DMS53 treated with DMSO at 0.1 percent for 48 hours (cell line): Measurements from ENCODE around the gene CSF3.

Experiments
- DNase-seq: peaks from one replicate; lab custom pipeline; 2025; ENCODE audit not compliant: unreplicated experiment; lab: John Stamatoyannopoulos, UW

The CSF3 gene

DNA sequence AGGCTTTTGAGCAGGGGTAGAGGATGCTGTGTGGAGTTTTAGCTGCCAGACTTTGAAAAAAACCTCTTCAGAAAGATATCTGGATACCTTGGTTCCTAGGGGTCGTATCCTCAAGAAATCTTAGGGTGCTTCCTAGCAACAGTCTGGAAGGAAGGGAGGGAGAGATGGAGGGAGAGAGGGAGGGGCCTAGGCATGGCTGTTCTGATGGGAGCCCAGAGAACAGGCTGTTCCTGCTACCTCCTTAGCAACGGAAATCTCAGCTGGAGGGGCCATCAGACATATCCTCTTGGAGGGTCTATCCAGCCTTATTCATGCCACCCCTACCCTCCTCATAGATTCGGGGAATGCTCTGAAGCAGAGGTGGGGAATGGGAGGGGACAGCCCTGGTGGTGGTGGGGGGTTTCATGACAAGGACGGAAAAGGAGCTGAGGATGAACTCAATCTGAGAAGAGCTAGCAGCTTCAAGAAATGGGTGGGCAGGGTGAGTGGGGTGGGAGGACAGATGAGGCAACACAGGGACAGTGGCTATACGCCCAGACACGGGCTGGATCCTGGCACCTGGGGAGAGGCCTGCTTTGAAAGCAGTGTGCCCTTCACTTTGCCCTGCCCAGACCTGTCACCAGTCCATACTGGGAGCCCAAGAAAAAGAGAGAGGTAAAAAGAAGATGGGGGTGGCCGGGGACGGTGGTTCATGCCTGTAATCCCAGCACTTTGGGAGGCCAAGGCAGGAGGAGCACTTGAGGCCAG, 44.7 kb downstream of the CSF3 start:
- no peak for DNase-seq

DNA sequence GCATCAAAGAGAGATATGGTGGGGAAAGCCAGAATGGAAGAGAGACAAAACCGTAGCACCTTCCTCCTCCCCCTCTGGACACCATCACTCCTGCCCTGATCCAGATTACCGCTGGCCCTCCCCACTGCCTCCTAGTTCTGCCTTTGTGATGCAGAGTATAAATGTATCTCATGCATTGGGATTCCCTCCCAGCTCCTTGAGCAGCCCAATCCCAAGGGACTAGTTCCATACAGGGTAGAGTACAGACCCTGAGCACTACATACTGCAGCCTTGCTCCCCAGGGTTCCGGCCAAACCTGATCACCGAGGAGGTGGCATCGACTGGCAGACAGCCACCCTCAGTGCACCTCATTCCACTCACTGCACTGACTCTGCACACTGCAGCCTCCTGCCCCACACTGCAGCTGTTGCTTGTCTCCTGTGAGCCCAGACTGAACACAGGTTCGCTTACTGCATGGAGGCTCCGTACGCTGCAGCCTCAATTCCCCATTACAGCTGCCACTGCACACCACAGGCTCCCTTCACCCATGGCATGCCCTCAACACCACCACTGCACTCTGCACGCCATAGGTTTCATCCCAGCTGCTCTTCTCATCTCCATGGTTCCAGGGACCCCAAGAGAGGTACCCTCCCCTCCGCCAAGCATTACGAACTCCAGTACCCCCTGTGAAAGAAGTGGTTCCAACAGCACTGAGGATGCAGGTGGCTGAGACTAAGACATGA, 45.8 kb downstream of the CSF3 start:
- DNase-seq = no peak

DNA sequence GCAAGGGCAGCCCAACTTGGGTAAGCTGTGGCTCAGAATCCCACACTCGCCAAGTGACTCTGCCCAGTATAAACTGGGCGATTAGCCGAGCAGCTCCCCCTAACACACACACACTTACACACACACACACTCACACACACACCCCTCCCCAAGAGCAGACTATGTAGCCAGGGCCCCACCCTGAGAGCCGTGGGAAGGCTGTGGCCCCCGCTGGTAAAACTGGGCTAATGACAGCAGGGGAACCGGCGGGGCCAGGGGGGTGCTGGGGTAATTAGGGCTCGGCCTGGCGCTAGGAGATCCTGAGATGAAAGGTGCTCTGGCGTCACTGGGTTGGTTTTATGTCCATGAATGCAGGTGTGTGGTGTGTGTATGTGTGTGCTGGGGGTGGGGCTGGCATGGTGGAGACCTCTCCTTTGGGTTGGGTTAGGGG, 46.4 kb downstream of the CSF3 start:
- DNase-seq = no peak

DNA sequence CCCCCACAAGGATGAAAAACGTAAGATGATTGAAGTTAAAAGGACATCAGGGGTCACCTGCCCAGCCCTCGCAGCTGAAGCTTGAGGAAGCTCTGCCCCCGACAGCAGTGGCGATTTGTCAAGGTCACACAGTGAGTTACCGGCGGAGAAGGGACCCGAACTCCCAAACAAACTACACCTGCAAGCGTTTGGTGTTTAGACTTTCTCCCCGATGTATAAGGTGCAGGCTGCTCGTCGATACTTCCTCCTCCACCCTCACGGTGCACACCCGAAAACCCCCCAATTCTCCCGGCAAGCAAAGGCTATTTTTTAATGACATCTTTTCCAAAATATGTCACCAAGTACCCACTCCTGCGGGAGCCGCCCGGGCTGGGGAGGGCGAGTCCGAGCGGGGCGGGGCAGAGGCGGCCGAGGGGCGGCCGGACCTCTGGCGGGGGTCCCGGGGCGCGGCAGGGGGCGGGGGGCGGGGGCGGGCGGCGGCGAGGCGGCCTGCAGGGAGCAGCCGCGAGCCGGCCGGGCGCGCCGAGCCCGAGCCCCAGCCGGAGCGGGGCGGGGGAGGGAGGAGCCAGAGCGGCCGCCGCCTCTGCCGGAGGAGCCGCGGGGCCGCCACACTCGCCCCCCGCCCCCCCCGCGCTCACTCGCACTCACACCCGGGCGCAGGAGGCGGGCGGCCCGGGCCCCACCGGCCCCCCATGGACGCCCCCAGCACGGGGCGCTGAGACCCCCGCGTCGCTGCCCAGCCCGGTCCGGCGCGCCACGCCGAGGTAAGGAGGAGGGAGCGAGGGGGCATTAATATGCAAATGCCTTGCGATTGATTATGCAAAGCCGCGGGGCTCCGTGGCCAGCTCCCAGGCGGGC, 47.3 kb downstream of the CSF3 start, which contains the start of gene THRA:
TSS of gene THRA (plus strand) at position 637 of the 858 bp plus-strand sequence. CDS start 11,524 bp downstream, outside the sequence.
- DNase-seq = peak; percentile 12

DNA sequence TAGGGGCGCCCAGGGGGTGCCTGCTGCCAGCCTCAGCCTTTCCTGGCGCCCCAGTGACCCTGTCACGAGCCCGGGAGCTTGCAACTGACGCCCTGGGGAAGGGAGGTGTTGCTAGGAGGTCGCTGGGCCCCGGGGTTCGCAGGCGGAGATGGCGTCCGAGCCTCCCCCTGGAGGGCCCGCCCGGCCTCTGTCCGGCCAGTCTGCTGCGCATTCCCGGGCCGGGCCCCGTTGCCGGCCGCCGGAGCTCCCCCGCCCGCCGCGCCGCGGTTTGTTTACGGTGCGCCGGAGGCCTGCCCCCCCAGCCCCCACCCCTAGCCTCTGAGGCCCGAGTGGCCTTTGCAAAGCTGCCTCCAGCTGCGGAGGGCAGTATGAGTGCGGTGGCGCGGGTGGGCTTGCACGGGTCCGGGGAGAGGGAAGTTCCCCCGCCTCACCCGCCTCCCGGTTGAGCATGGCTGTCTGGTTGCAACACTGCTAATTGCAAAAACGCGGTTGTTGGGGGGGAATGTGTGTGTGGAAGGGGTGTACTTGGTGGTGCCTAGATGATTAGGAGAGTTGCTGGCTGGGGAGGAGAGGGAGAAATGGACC, 48.0 kb downstream of the CSF3 start:
- DNase-seq = no peak

DNA sequence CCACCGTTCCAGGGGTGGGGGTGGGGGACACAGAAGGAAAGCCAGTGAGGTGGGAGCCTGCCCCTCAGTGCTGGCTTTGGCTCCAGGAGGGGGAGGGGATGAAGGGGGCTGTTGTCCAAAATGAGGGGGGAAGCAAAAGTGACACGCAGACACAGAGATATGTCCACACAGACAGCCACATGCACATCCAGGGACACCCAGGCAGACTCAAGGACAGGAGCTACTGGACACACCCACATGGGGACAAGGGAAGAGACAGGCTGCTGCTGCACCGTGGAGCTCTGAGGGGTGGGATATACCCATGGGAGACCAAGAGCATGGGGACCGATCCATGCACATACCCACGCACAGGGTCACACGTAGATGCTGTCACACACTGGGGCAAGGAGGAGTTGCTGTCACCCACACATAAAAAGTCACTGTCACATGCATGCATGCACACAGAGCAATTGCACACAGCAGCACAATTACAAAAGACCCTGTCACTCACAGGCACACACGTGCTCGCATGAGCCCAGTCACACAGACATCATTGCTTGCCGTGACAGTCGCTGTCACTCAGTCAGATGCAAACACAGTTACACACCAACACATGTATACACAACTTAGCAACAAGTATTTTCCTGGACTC, 48.8 kb downstream of the CSF3 start:
- no peak for DNase-seq

DNA sequence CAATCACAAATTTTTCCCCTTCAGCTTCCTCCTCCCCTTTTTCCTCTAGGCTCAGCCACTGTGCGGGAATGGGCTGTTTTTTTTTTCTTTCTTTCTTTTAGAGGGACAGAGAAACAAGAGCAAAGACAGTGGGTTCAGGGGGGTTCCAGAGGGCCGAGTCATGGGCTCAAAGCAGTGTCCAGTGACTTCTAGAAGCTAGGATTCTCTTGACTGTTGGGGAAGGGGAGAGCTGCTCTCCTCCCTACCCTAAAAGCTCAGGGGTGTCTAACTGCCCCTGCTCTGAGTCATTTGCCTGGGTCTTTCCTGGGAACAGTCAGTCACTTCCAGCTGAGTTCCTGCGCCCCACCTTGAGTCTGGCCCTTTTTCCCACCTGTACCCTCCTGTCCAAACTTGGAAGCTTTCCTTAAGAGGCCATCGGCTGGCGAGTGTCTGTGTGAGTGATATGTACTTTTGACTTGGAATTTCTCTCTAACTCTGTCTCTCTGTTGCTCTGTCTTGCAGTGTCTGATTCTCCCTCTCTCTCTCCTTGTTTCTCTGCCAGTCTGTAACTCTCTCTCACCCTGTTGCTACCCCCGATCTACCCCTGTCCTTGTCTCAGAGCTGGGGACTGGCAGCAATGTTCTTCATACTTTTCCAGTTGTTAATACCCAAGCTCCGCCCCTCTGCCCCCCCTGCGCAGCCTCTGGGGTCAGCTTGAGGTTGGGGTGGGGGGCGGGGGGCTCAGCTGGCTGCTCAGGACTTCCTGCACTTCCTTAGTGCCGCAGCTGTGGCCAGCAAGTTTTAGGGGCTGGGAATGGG, 49.9 kb downstream of the CSF3 start:
- no peak for DNase-seq

DNA sequence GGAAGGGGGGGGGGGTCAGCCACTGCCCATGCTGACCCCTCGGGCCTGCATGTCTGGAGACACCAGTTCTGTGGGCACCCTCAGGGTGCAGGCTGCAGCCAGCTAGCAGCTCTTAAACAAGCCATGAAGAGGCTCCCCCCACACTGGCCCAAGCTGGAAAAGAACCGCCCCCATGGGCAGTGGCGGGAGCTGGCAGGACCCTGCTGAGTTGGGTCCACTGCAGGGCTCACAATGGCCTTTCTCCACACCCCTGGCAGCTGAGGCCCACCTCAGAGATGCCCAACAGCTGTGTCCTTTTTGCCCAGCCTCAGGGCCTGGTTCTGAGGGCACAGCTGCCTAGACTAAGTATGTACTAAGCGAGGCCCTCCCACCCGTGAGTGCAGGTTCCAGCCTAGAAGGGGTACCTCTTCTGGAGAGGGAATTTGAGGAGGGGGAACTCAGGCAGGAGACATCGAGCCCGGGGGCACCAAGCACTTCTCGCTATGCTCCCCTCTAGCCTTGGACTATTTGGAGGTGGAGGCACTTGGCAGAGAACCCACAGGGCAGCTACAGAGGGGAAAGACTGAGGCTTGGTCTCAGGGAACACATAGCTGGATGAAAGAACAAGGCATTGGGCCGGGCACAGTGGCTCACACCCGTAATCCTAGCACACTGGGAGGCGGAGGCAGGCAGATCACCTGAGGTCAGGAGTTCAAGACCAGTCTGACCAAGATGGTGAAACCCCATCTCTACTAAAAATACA, 50.7 kb downstream of the CSF3 start:
- DNase-seq = no peak
